K562 (cell line): Measurements from ENCODE around the gene REX1BD. TPM values are rescaled to one million over a fixed set of nuclear protein-coding genes. Genes with fewer than 3 reads are reported as not detected.

Experiments used
- ATF2 ChIP-seq: sonication (generic); formaldehyde crosslinking; IDR thresholded peaks from 2 replicates; pipeline ENCODE4 v1.8.1; 2022; ENCODE audit warnings: missing genetic modification reagents
- BCOR ChIP-seq: fragments of 450-650 bp; IDR thresholded peaks from 2 replicates; pipeline ENCODE4 v1.6.1; 2016
- E2F4 ChIP-seq: sonication (generic); formaldehyde crosslinking; IDR thresholded peaks from 2 replicates; pipeline ENCODE4 v1.8.0; 2022; ENCODE audit warnings: mild to moderate bottlenecking, low read depth, missing genetic modification reagents
- FOXA3 ChIP-seq, 2 experiments: fragments of 450-650 bp in 1 of 2; sonication (generic) in 1 of 2; formaldehyde crosslinking; IDR thresholded peaks in 1 of 2; conservative IDR thresholded peaks in 1 of 2; 2 replicates each; pipeline versions ENCODE4 v1.4.0 to v1.8.0; 2020 to 2022; ENCODE audit warnings: mild to moderate bottlenecking in 2 of 2, missing genetic modification reagents in 1 of 2
- GTF3C2 ChIP-seq: IDR thresholded peaks from 3 replicates; pipeline ENCODE4 v1.6.1; 2011; ENCODE audit warnings: borderline replicate concordance, mild to moderate bottlenecking, moderate library complexity; ENCODE audit not compliant: insufficient read length; ENCODE audit errors: extremely low read depth
- JUND ChIP-seq, 2 experiments: IDR thresholded peaks; 2 replicates in 1 of 2; 3 replicates in 1 of 2; pipeline ENCODE4 v1.6.1; 2011; ENCODE audit warnings: borderline replicate concordance in 2 of 2, low read depth in 2 of 2, low read length in 2 of 2, improper control_type of control experiment in 1 of 2, missing biosample characterization in 1 of 2, missing genetic modification characterization in 1 of 2, missing genetic modification reagents in 1 of 2
- MEF2D ChIP-seq: conservative IDR thresholded peaks from 2 replicates; pipeline ENCODE4 v1.6.1; 2016; ENCODE audit warnings: low read depth, missing genetic modification characterization, missing compliant biosample characterization
- MYC ChIP-seq, 2 experiments: fragments of 250-450 bp in 1 of 2; sonication (Bioruptor Pico) in 1 of 2; IDR thresholded peaks; 2 replicates each; pipeline versions ENCODE4 v1.5.1 to v1.6.1; 2012 to 2021; ENCODE audit warnings: low read depth in 2 of 2, borderline replicate concordance in 1 of 2, improper control_type of control experiment in 1 of 2, low read length in 1 of 2, mild to moderate bottlenecking in 1 of 2, moderate library complexity in 1 of 2
- PHF8 ChIP-seq: fragments of 200-600 bp; sonication (generic); IDR thresholded peaks from 2 replicates; pipeline ENCODE4 v1.6.1; 2012; ENCODE audit warnings: mixed run types, mild to moderate bottlenecking, inconsistent platforms, low read length, moderate library complexity, borderline replicate concordance
- RNF2 ChIP-seq: sonication (generic); IDR thresholded peaks from 2 replicates; pipeline ENCODE4 v1.6.1; 2016
- SIN3A ChIP-seq, 2 experiments: fragments of 150-350 bp in 1 of 2; IDR thresholded peaks; 2 replicates each; pipeline ENCODE4 v1.6.1; 2011 to 2016; ENCODE audit warnings: borderline replicate concordance in 2 of 2, low read depth in 2 of 2, low read length in 2 of 2, mild to moderate bottlenecking in 2 of 2, moderate library complexity in 2 of 2; ENCODE audit not compliant: control insufficient read depth in 1 of 2
- SRSF9 ChIP-seq: fragments of 200-400 bp; formaldehyde crosslinking; IDR thresholded peaks from 2 replicates; pipeline ENCODE4 v1.6.1; 2017; ENCODE audit warnings: low read depth, low read length, borderline replicate concordance
- SUPT5H ChIP-seq: fragments of 450-650 bp; IDR thresholded peaks from 2 replicates; pipeline ENCODE4 v1.6.1; 2016
- YY1 ChIP-seq, 3 experiments: IDR thresholded peaks; 2 replicates each; pipeline ENCODE4 v1.6.1; 2011; ENCODE audit warnings: low read length in 2 of 3, mild to moderate bottlenecking in 2 of 3, moderate library complexity in 2 of 3, borderline replicate concordance in 1 of 3, control low read depth in 1 of 3, low read depth in 1 of 3; ENCODE audit not compliant: insufficient read depth in 3 of 3, insufficient replicate concordance in 2 of 3, control insufficient read depth in 1 of 3, insufficient read length in 1 of 3; ENCODE audit errors: extremely low read depth in 1 of 3
- ZNF197 ChIP-seq: fragments of 200-800 bp; sonication (Bioruptor generic); IDR thresholded peaks from 2 replicates; pipeline ENCODE4 v1.6.1; 2016; ENCODE audit warnings: low read depth, missing genetic modification characterization, missing compliant biosample characterization
- ZNF274 ChIP-seq: IDR thresholded peaks from 2 replicates; pipeline ENCODE4 v1.6.1; 2011; ENCODE audit warnings: low read depth, mild to moderate bottlenecking, low read length, moderate library complexity, borderline replicate concordance
- ZNF3 ChIP-seq: fragments of 250-450 bp; sonication (Bioruptor Pico); IDR thresholded peaks from 2 replicates; pipeline ENCODE4 v1.5.0; 2021; ENCODE audit warnings: mild to moderate bottlenecking, moderate library complexity
- ZNF589 ChIP-seq: fragments of 200-800 bp; sonication (Bioruptor generic); IDR thresholded peaks from 2 replicates; pipeline ENCODE4 v1.6.1; 2016; ENCODE audit warnings: low read depth, missing genetic modification characterization, missing compliant biosample characterization
- ZNF707 ChIP-seq: fragments of 250-450 bp; sonication (Bioruptor Pico); conservative IDR thresholded peaks from 2 replicates; pipeline ENCODE4 v1.8.0; 2022; ENCODE audit warnings: inconsistent platforms, mild to moderate bottlenecking, moderate library complexity
- polyA plus RNA-seq, 8 experiments: library from polyadenylated mRNA; depleted of rRNA in 4 of 8; stranded (reverse) in 5 of 8; unstranded in 3 of 8; fragments of >200 nt; fragmentation: Nextera tagmentation in 2 of 8; fragmentation: Illumina TruSeq in 1 of 8; extraction: Ambion mirVana in 2 of 8; extraction: Trizol in 1 of 8; gene quantifications; 2 replicates each; pipeline versions ENCODE4 v1.2.1 to v1.2.3, GENCODE V29; 2011 to 2014; ENCODE audit warnings: inconsistent platforms in 1 of 8, missing spikeins in 1 of 8
- total RNA-seq, 7 experiments: library from RNA; depleted of rRNA in 6 of 7; stranded (reverse); fragments of >200 nt in 6 of 7; fragmentation: Illumina TruSeq in 2 of 7; extraction: Trizol in 2 of 7; gene quantifications; 2 replicates each; pipeline versions ENCODE4 v1.2.1 to v1.2.3, GENCODE V29; 2011 to 2021; ENCODE audit warnings: low replicate concordance in 1 of 7

Gene REX1BD
- total and polyA plus RNA-seq, 9 of the 15 experiments (the other 6 are each of a cell fraction or from before 2014, with no cell fraction given) = 1.9 to 136 (median 13.8) TPM

- no peak for TF ChIP-seq ZNF3 (CRISPR knock-in tag)
- TF ChIP-seq BCOR = no peak
- TF ChIP-seq ZNF707 = no peak
- no peak for TF ChIP-seq MEF2D (tag)
- no peak for TF ChIP-seq JUND (IDR thresholded peaks at IDR 0.05; ENCODE audit: borderline replicate concordance, low read depth, low read length)
- TF ChIP-seq JUND (tag; IDR thresholded peaks at IDR 0.05; ENCODE audit: borderline replicate concordance, low read depth, low read length) = no peak
- TF ChIP-seq SUPT5H = no peak
- peak in 1 of 2 experiments; percentile 96; a peak in 1 of 4 replicates for TF ChIP-seq SIN3A (IDR thresholded peaks at IDR 0.05; ENCODE audit: borderline replicate concordance in 2 of 2, control insufficient read depth in 1 of 2, low read depth in 2 of 2, low read length in 2 of 2)
- 0 out of 4 replicates have a peak, but pooled peaks of 1 of the 2 experiments have one; percentile 54 for TF ChIP-seq FOXA3 (CRISPR knock-in tag; conservative IDR thresholded peaks at IDR 0.05 in 1 of 2, IDR thresholded peaks at IDR 0.05 in 1 of 2)
- TF ChIP-seq RNF2 = peak; percentile 97
- peak; percentile 97 for TF ChIP-seq MYC (IDR thresholded peaks at IDR 0.05; ENCODE audit: low read depth, low read length)
- peak; percentile 63; the same call in 1 of the 2 replicates for TF ChIP-seq MYC (CRISPR knock-in tag; IDR thresholded peaks at IDR 0.05; ENCODE audit: borderline replicate concordance, low read depth)
- no peak; the same call in 1 of the 2 replicates for TF ChIP-seq ATF2 (CRISPR knock-in tag)
- peak in 2 of 3 experiments; percentile 60 to 65 for TF ChIP-seq YY1 (IDR thresholded peaks at IDR 0.05; ENCODE audit: borderline replicate concordance in 1 of 3, control insufficient read depth in 1 of 3, extremely low read depth in 1 of 3, insufficient read depth in 3 of 3, insufficient read length in 1 of 3, insufficient replicate concordance in 2 of 3, low read depth in 1 of 3, low read length in 2 of 3)
- no peak for TF ChIP-seq ZNF197 (CRISPR knock-in tag)
- peak; percentile 83 for TF ChIP-seq E2F4 (CRISPR knock-in tag)
- no peak for TF ChIP-seq GTF3C2
- TF ChIP-seq ZNF274 = no peak
- peak; percentile 42; the same call in 1 of the 2 replicates for TF ChIP-seq PHF8
- no peak for TF ChIP-seq ZNF589 (CRISPR knock-in tag)
- no peak for TF ChIP-seq SRSF9
Observed at GRCh38 chr19:18589380-18590272, 1.0 kb downstream of the REX1BD start (continued).
